GM21717 (cell line): ENCODE measurements around the gene CCDC18.
A peak's percentile ranks its signal among the peaks of the same experiment; 100 is the strongest.

Experiments
- ATAC-seq: cut with Tn5 transposase; IDR thresholded peaks from one replicate; pipeline ENCODE4 v1.9.1; 2021; ENCODE audit warnings: mild to moderate bottlenecking, moderate library complexity; ENCODE audit not compliant: unreplicated experiment

CCDC18 gene

DNA sequence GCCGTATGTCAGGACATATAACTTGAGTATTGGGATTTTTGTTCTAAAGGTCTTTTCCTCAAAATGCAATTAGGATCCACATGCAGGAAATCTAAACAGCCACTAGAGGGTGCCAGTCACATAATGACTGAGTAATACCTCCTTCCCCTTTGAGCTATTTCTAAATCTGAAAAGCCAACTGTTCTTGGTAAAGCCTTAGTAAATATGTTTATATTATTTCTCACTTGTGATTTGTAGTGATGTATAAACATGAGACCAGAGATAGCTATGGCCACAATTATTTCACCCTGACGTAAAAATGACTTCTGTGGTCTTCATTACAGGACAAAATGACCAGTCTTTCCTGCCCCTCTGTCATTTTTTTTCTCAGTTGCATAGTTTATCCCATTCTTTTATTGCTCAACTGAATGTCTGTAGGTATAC lies 124.2 kb downstream of the CCDC18 start:
- peak; percentile 66 for ATAC-seq

DNA sequence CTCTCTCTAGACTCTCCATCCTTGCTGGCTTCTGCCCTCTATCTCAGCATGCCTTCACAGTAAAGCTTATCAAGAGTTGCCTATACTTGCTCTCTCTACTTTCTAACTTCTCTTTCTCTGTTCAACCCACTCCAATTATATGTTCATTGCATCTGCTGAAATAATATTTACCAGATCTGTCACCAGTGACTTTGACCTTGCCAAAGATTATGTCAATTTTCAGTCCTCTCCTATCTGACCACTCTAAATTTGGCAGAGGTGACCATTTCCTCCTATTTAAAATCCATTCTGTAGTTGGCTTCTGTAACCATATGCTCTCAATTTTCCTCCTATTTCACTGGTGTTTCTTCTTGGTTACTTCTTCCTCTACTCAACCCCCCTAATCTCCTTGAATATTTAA lies 126.4 kb downstream of the CCDC18 start:
- no peak for ATAC-seq

DNA sequence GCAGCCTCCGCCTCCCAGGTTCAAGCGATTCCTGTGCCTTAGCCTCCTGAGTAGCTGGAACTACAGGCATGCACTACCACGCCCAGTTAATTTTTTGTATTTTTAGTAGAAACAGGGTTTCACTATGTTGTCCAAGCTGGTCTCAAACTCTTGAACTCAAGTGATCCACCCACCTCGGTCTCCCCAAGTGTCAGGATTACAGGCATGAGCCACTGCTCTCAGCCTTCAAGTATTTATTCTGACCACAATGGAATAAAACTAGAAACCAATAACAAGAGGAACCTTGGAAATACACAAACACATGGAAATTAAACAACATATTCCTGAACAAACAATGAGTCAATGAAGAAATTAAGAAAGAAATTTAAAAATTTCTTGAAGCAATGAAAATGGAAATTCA lies 132.5 kb downstream of the CCDC18 start:
- no peak for ATAC-seq

DNA sequence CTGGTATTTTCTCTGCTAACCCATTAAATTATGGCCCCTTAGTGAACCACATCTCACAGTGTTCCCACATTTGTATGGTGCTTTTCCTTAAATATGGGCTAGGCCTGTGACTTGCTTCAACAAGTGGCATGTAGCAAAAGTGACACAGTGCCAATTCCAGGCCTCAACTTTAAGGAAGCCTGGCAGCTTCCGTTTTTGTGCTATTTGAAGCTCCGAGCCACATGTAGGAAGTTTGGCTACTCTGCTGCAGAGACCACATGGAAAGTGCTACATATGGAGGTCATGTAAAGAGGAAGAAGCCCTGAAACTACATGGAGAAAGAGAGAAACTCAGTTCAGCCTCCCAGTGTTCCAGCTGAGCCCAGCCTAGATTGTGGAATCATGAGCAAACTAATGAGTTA lies 136.7 kb downstream of the CCDC18 start:
- no peak for ATAC-seq

DNA sequence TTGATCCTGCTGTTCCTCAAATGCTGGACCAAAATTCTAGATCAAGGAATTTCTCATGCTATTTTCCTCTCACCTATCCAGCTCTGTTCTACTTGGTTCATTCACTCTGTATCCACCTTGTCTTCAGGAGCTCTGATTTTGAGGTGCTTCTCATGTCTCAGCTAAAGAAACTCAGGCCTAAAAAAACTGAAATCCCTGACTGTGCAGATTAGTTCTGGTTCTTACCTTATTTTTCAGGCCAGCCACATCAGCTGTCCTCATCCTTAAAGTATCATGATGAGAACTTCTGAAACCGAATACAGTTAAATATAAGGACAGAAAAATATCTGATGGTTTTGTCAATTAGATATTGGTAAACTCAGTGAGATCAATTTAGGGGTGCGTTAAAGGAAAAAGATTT lies 137.4 kb downstream of the CCDC18 start:
- ATAC-seq = no peak

DNA sequence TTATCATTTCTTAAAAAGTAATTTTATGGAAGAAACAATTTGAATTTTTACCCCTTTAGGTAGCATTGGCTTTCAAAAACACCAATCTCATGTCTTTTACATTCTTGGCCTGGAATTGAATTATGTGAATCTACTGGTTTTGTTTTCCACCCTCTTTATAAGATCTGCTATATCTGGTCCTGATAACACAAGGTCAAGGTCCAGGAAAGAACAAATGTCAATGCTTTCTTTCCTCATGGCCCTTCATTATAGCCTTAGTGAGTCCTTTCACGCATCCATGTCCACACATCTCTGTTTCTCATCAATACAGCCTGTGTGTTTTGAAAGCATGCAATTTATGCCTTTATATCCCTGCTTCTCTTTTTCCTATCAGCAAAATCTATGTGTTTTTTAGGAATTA lies 141.2 kb downstream of the CCDC18 start:
- ATAC-seq = no peak

DNA sequence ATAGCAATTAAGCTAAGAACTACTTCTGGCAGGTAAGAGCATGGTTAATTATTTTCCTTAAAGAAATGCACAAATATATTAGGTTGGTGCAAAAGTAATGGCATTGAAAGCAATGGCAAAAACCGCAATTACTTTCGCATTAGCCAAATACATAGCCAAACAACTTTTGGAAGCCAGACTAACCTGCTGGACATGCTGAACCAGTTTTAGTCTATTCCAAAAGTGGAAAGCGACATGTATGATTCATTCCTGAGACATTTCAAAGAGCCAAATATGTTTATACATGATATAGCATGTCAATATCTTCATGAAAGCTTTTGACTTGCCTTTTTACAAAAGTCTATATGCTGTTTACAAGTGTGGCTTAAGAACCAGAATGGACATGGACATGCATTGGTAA lies 141.8 kb downstream of the CCDC18 start:
- no peak for ATAC-seq

DNA sequence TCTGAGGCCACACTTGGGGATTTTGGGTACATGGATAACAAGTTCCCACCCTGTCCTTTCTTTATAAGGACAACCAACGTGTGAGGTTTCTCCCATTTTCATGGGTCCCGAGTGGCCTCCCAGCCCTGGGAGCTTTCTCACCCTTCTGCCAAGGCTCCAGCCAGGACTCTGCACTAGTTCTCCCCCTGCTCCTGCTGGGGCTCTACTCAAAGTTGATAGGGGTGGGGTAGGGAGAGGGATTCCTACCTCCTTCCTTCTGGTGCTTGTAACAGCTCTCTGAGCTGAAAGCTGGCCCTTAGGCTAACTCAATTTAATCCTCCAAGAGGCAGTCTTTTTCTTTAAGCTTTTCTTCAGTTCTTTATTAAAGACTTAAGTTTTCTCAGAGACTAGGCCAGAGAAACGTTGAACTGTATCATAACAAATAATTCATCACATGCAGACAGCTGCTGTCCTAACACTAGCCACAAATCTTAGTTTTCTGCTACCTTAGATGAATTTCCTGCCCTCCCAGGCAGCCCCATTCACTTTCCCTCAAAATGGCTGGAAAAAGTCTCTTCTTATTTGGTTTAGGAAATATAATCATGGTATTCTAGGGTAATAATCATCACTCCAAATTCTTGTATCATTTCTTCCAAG lies 142.8 kb downstream of the CCDC18 start:
- ATAC-seq = no peak

DNA sequence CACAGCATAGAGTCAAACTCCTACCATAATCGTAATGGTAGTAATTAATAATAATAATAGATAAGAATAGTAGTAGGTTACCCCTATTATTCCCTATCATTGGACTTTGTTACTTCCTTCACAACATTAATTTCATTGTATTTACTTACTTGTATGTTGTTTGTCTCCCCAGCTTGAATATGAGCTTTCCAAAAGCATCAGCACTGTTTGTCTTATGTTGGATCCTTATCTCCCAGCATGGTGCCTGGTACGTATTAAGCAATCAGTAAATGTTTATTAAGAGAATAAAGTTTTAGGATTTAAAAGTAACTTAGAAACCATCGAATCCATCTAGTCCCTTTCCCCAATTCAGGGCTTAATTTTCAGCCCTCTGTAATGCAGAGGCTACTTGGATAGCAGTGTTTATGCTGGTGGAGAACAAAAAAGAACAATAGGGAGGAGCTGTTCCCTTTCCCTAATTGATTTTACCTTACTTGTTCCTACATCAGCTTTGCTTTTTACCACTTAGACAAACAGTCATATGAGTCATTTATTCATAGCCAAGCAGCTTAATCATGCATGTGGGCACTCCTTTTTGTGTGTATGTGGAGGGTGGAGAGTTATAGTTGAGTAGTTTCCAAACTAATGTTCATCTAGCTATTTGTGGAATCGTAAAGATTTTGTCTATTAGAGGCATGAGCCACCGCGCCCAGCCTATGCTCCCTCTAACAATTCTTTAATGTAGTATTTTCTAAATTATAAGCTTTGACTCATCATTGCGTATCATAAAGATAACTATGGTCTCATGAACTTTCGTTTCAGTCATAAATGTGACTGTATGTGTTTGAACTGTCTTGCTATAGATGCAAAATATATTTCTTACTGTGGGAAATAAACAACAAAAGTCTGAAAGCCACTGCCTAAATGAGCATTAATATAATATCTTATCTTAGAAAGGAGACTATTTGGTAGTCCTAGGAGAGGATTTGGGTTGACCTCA lies 144.3 kb downstream of the CCDC18 start:
- no peak for ATAC-seq
